ENCODE measurements around the gene ZNF580.
A peak's percentile ranks its signal among the peaks of the same experiment; 100 is the strongest.

ZNF580 gene

DNA sequence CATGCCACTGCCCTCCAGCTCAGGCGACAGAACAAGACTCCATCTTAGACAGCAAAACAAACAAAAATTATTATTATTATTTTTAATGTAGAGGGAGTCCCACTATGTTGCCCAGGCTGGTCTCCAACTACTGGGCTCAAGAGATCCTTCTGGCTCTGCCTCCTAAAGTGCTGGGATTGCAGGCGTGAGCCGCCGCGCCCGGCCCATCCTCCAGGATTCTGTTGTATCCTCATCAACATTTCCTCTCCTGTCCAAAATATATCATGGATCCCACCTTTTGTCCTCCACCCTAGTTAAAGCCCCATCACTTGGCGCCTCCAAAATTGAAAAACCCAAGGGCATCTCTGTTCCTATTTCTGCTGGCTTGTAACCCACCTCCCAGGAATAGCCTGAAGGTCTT lies 17.7 kb upstream of the ZNF580 start:
- no peak for DNase-seq (ENCODE audit: low spot score)

DNA sequence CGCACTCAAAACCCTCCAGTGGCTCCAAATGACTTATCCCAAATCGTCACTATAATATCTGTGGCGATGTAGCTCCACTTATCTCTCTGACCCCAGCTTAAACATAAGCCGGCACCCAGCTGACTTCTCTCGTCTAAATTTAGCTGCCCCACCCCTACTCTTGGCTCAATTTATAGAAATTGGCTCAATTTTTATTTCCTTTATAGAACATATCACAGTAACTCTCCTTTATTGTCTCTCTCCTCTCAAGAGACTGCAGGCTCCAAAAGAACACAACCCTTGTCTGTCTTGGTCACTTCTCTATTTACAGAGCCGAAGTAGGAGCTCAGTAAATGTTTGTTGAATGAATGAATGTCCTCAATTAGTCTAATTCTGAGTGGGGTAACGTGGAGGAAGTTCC lies 17.2 kb upstream of the ZNF580 start:
- DNase-seq (ENCODE audit: low spot score) = no peak

DNA sequence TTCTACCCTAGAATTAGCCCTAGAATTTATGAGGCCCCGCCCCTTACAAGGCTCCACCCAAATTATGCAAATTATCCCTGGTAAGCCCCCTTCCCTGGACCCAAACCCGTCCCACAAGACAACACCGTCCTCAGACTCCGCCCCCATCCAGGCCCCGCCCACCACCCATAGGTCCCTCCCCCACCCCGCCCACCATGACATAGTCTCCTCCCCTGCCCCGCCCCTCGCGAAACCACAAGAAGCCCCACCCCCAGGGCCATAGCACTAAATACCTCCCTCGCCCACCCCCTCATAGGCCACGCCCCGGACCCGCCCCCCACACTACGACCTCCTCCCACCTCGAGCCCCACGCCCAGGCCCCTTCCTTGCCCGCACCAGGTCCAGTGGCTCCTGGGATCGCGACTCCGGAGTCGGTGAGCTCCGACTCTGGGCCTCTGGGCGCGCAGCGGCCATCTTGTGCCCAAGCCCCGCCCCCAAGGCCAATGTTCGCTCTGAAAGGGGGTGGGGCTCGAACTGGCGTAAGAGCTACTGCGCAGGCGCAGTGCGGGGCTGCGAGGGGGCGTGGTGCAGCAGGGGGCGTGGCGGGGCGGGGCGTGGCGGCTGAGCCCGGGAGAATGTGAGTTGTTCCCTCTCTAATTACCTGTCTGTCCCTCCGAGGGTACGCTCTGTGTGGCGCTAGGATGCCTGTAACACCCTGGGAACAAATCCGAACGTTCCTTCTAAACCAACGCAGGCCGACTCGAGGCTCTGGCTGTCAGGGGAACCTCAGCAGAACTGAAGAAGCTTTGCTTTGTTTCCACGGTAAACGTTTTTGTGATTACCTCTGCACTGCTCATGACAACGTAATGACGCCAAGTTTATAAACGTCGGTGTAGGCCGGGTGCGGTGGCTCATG lies 16.4 kb upstream of the ZNF580 start, which contains the start of gene ZNF784:
TSS of gene ZNF784 (minus strand) at position 458 of the 895 bp plus-strand sequence. CDS start at position 453, 5 bp downstream.
- DNase-seq (ENCODE audit: low spot score) = peak; percentile 91

DNA sequence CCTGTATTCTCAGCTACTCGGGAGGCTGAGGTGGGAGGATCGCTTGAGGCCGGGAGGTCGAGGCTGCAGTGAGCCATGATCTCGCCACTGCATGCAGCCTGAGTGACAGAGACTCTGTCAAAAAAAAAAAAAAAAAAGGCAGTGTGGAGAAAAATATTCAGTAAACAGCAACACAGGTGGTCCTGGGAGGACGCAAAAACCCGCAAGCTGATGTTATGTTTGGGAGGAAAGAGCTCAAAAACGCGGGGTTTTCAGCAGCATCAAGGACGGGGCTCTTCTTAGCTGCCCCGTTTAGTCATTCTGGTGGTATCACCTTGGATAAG lies 15.8 kb upstream of the ZNF580 start:
- DNase-seq (ENCODE audit: low spot score) = no peak

DNA sequence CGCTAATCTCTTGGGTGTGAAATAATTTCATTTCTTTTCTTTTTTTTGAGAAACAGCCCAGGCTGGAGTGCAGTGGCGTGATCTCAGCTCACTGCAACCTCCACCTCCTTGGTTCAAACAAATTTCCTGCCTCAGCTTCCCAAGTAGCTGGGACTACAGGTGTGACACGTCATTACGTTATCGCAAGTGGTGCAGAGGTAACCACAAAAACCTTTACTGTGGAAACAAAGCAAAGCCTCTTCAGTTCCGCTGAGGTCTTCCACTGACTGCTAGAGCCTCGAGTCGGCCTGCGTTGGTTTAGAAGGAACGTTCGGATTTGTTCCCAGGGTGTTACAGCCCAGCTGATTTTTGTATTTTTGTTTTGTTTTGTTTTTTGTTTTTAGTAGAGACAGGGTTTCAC lies 14.5 kb upstream of the ZNF580 start:
- peak; percentile 76 for DNase-seq (ENCODE audit: low spot score)

DNA sequence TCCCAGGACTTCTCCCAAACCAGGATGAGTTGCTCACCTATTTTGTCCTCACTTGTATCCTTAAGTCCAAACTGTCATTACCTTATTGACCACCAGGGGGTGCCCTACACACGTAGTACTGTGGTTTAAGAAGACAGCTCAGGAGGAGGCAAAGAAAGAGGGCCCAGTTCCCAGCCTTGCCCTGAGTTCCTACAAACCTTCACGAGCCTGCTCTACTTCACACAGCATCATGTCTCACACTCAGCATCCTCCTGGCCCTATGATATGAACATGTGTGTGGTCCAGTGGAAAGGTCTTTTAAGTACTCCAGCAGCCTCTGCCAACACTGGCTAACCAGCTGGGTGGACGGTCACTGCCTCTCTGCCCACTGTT lies 8.4 kb upstream of the ZNF580 start:
- DNase-seq (ENCODE audit: low spot score) = peak; percentile 95

DNA sequence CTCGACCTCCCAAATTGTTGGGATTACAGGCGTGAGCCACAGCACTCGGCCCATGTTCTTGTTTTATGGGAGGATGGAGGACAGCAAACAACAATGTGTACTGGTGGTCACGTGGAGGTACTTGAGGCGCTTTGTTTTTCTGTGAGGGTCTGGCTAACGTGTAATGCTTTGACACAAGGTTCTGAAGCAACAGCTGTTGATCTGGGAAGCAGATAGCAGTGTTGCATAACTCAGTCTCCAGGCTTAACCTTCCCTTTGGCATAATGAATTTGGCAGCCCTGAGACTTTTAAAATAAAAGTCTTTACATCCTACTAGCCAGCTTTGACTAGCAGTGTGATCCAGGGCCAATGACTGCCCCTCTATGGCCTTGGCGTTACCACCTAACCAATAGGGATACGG lies 6.9 kb upstream of the ZNF580 start:
- DNase-seq (ENCODE audit: low spot score) = no peak

DNA sequence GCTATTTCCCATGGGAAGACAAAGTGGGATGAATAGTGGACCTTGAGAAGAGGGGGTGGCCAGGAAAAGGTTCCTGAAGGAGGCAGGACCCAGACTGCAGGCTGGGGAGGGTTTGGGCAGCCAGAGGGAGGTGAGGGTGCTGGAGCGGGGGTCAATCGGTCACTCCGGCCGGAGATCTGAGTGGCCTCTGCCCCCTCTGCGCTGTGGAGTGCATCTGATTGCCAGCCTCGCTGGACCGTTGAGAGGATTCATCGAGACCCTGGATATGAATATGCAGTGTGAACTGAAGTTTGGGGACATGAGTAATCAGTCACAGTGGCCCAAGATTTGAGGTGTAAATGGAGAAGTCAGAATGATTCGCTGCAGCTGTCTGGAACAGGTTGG lies 5.5 kb upstream of the ZNF580 start:
- peak; percentile 12 for DNase-seq (ENCODE audit: low spot score)

DNA sequence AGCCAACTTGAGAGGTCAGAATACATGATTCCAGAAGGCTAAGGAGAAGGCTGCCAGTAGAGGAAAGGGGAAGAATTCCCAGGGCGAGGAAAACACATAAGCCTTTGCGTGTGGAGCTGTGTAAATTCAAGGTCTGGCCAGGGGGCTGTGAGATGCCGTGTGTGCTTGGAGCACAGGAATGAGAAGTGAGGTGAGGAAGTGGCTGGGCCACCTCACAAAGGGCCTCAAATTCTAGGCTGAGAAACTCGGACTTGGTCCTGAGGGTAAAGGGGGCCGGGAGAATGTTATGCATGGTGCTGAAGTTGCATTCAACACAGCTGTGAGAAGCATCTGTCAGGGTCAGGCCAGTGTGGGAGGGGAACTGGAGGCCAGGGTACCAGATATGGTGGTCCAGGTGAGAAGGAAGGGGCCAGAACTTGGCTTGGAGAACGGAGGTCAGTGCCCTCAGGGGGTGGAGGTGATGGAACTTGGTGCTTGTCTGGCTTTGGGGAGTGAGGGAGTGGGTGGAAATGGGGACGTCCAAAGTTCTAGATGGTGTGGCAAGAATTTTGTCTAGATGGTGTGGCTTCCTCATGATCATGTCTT lies 4.9 kb upstream of the ZNF580 start:
- no peak for DNase-seq (ENCODE audit: low spot score)

DNA sequence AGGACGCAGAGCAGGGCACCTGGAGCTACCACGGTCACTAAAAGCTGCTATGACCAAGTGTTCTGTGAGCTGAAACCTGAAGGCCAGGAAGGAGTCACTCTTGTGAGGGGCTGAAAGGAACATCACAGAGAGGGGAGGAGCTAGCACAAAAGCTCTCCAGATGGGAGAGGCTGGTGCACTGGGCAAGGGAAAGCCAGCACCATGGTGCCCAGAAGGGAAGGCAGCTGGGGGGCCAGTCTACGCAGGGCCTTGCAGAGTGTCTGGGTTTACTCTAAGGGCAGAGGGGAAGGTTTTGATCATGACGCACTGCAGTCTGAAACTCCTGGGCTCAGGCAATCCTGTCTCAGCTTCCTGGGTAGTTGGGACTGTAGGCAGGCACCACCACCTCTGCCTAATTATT lies 4.1 kb upstream of the ZNF580 start:
- no peak for DNase-seq (ENCODE audit: low spot score)

DNA sequence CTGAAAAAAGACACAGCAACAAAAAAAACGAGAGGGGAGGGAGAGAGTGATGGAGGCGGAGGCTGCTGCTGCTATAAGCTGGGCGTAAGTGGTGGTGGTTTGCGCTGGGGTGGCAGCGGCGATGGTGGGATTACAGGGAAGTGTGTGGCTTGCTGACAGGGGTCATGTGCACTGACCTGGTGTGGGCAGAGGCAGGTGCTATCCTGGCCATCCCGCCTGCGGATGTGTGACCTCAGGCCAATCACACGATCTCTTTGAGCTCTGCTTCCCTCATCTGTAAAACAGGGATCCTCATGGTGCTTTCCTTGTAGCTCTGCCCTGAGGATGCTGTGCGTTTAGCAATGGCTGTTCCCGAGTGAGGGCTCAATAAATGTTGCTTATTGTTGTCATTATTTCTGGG lies 3.3 kb upstream of the ZNF580 start:
- DNase-seq (ENCODE audit: low spot score) = no peak

DNA sequence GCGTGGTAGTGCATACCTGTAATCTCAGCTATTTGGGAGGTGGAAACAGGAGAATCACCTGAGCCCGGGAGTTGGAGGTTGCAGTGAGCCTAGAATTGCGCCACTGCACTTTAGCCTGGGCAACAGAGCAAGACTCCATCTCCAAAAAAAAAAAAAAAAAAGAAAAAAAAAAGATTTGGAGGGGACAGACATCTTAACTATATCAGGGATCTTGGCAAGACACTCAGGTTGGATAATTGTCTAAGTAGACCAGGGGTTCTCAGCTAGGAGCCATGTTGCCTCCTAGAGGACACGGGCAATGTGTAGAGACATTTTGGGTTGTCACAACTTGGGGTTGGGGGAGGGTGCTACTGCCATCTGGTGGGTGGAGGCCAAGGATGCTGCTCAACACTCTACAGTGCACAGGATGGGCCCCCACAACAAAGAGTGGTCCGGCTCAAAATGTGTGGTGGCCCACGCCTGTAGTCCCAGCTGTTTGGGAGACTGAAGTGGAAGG lies 1.9 kb upstream of the ZNF580 start:
- peak; percentile 70 for DNase-seq (ENCODE audit: low spot score)

DNA sequence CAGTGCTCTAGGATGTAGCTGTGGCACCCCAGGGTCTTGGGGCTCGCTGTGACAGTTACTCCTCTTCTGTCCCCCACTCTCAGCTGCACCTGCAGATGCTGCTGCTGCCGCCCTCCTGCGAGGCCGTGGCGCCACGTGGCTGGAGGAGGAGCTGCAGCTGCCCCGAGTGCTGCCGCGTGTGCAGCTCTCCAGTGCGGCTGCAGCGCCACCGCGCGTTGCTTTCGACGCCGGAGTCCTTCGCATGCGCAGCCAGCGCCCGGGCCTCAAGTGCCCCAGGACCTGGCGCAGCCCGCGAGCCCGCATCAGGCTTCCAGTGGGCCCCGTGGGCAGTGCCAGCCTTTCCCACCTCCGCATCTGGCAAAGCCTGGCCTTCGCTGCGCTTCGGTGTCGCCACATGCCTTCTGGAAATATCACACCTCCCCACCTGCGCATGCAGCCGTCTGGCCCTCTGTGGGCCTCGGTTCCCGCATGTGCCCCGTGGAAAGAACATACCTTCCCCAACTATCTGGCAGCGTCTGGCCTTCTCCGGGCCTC lies 692 bp upstream of the ZNF580 start:
- DNase-seq (ENCODE audit: low spot score) = peak; percentile 73

DNA sequence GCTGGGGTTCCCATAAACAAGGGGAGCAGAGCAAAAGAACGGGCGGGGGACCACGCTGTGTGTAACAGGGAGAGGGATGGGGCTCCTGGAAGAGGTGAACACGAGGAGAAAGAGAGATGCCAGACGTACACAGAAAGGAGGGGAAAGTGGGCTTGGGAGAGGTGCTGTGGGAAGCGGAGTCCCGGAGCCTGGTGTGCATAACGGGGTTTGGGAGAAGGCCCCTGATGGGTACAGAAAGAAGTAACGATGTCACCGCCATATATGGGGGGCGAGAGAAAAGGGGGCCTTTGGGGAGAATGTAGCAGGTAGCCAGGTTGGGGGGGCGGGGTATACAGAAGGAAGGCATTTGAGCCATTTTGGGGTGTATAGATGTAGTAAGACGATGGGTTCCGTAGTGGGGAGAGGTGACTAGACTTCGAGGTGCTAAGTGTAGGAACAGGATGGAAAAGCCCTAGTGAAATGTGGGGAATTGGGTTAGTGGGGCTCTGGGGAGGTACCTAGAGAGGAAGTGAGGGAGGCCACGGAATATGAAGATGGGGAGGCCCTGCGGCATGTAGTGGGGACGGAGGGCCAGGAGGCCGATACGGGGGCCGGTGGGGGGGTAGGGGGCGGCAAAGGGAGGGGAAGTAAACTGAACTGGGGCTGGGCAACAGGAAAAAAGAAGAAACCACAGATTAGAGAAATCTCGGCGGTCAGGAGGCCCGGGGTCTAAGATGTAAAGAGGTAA lies 787 bp downstream of the ZNF580 start:
- DNase-seq (ENCODE audit: low spot score) = peak; percentile 37

DNA sequence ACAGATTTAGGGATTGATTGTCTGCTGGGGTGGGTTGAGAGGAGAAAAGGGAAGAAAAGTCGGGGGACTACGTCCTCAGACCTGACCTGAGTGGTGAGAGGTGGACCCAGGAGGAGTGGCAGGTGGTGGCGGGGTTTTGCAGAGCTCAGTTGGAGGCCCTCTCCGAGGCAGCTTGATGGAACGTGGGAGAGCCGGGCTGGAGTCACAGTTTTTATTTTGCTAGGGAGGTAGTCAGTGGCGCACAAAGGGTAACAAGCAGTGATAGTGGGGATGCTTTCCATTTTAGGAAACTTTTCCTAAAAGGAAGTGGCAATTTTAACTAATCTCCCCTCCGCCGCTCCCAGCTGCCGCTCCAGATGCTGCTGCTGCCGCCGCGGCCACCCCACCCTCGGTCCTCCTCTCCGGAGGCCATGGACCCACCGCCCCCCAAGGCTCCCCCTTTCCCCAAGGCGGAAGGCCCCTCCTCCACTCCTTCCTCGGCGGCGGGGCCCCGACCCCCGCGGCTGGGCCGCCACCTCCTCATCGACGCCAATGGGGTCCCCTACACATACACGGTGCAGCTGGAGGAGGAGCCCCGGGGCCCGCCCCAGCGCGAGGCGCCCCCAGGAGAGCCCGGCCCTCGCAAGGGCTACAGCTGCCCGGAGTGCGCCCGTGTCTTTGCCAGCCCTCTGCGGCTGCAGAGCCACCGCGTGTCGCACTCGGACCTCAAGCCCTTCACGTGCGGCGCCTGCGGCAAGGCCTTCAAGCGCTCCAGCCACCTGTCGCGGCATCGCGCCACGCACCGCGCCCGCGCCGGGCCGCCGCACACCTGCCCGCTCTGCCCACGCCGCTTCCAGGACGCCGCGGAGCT lies 1.6 kb downstream of the ZNF580 start:
- DNase-seq (ENCODE audit: low spot score) = peak; percentile 16

DNA sequence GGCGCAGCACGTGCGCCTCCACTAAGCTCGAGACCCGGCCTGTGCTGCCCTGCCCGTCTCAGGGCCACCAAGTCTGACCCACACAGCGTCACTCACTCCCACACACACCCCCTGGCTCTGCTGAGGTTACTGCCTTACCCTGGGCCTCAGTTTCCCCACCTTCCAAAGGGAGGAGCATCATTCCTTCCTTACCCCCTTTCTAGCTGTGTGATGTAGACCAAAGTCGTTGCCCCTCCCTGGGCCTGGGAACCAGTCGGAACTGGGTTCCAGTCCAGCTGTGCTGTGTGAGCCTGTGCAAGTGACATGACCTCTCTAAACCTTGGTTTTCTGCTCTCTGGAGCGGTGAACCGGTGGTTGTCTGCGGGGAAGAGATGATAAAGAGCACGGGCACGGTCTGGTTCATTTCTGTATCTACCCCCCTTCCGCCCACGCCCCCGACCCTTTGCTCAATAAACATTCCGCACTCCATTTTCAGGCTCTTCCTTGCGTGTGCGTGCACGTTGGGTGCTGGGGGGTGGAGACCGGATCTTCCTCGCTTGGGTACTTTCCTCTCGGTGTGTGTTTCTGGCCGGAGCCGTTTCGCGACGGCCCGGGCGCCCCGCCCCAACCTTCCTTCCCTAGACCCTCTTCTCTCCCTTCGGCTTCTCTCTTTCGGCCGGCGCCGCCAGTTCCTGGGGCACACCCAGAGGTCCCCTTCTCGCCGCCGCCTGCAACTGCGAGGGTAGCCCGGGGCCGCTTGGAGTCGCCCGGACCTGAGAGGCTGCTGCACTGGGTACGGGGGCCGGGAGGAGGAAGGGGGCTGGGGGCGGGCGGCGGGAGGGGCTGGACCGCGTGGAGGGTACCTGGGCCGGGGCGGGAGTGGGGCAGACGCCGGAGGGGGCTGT lies 2.4 kb downstream of the ZNF580 start, which contains the start of gene ZNF581:
TSS of gene ZNF581 (plus strand) at position 647 of the 884 bp plus-strand sequence. CDS start 923 bp downstream, outside the sequence.
- peak; percentile 83 for DNase-seq (ENCODE audit: low spot score)

DNA sequence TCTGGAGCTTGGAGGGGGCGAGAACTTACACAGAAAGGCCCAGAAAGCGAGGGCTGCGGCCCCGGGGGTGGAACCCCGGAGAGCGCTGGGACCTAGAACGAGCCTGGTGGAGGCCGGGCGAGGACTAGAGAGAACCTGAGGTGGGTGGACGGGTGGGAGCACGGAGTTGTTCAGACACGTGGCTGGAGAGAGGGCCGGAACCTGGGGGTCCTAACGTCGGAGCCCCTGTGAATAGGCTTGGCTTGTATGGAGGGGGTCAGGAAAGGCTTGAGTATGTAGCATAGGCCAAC lies 3.0 kb downstream of the ZNF580 start:
- no peak for DNase-seq (ENCODE audit: low spot score)

DNA sequence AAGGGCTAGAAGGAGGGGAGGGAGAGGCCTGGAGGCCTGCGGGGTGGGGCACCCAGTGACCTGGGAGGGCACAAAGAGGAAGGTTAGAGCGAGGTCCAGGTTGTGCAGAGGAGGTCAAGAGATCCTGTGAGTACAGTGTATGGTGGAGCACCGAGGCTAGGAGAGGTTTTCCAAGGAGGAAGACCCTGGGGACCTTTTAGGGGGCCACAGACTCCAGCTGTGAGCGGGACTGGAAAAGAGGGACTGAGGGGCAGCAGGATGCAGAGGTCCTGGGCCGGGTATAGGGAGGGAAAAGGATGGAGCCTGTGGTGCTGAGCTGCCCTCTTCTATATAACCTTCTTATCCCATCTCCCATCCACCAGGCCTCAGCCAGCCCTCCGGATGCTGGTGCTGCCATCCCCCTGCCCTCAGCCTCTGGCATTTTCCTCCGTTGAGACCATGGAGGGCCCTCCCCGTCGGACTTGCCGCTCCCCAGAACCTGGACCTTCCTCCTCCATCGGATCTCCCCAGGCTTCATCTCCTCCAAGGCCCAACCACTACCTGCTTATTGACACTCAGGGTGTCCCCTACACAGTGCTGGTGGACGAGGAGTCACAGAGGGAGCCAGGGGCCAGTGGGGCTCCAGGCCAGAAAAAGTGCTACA lies 3.5 kb downstream of the ZNF580 start:
- no peak for DNase-seq (ENCODE audit: low spot score)

DNA sequence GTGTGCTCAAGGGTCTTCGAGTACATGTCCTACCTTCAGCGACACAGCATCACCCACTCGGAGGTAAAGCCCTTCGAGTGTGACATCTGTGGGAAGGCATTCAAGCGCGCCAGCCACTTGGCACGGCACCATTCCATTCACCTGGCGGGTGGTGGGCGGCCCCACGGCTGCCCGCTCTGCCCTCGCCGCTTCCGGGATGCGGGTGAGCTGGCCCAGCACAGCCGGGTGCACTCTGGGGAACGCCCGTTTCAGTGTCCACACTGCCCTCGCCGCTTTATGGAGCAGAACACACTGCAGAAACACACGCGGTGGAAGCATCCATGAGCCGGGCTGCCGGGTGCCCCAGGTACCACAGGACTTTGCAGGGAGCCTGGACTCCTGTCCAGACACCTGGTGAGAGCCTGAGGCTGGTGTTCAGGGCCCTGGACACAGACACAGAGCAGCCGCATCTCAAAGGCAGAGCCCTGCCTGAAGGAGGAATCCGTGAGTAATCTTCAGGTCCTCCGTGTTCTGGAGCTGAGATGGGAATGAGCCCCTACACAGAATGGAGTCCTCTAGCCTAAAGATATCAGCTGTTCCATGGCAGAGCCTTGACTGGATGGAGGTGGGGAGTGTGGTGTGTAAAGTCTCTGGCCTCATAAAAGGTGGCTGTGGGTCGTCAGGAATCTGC lies 4.2 kb downstream of the ZNF580 start:
- DNase-seq (ENCODE audit: low spot score) = no peak

DNA sequence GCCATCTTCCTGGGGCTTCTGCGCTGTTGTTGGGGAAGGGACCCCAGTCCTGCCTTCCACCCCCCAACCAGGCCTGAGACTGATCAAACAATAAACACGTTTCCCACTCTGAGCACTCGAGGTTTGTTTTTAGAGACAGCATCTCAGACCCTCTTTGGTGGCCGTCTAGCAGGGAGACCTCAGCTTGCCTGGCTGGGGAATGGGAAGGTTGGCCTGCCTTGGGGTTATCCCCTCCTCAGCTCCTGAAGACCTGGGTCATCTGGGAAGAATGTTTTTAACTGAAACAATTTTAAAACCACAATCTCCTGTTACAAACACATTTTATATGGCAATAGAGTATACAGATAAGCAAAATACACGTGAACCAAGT lies 4.7 kb downstream of the ZNF580 start:
- DNase-seq (ENCODE audit: low spot score) = no peak
